Measurements from ENCODE around the gene RNF187. TPM values are rescaled to one million over a fixed set of nuclear protein-coding genes. Genes with fewer than 3 reads are reported as not detected.

Gene RNF187
- total and polyA plus RNA-seq, 4 experiments from 2014 or later, result 15.3 to 73.4 (median 56.9) TPM

- Mint-ChIP-seq H3K27me3 (no peaks in the 10 kb centered on the region), H3K9me3 (no peaks in the 10 kb centered on the region), H3K4me3 (no peak overlapping the region), H3K36me3 (peaks cover 44 to 56% of the 10 kb centered on the region in 2 donors), H3K4me1 (peaks cover 15 to 39% (median 33%) of the 10 kb centered on the region in 4 donors), H3K27ac (peak overlapping the region in 2 of 7 donors; percentile 56 to 71)
- Histone ChIP-seq H3K36me3 (ENCODE audit: insufficient read depth, low read length) (peaks cover 26% of the 10 kb centered on the region), H3K4me3 (ENCODE audit: low read length in 2 of 2) (no peak overlapping the region), H3K9me3 (ENCODE audit: control insufficient read depth in 1 of 2, low read length in 2 of 2) (no peaks in the 10 kb centered on the region), H3K4me1 (ENCODE audit: insufficient read depth, low read length) (peaks cover 13% of the 10 kb centered on the region), H3K27ac (ENCODE audit: low read depth, low read length) (no peak overlapping the region), H3K27me3 (ENCODE audit: insufficient read depth, low read length) (no peaks in the 10 kb centered on the region)
- DNase-seq, result no peak
- ChIA-PET CTCF (ENCODE audit: partially characterized antibody) (no interaction called here), POLR2A (ENCODE audit: partially characterized antibody) (interaction anchor here (1.1 kb wide), 1 partner anchor 10 kb away, joined by 3 read pairs; the partner anchor contains the start of gene RNF187)
- intact Hi-C loops (cut with micrococcal nuclease), result no loop called here
These were observed 9.3 kb downstream of the RNF187 start for GRCh38 chr1:228496494-228496893.

GRCh38 chr1:228497206-228497605 is 10.0 kb downstream of the RNF187 start:
- peaks cover 15% of the 10 kb centered on the region for H3K4me1 ChIP-seq (ENCODE audit: insufficient read depth, low read length)
- ChIA-PET CTCF (ENCODE audit: partially characterized antibody) (interaction anchor here (1.1 kb wide), 1 partner anchor 11 kb away, joined by 3 read pairs; no protein-coding TSS in a partner anchor), POLR2A (ENCODE audit: partially characterized antibody) (interaction anchor here (1.1 kb wide), 1 partner anchor 11 kb away, joined by 3 read pairs; the partner anchor contains the start of gene RNF187)
- H3K4me3 ChIP-seq (ENCODE audit: low read length in 2 of 2), result no peak overlapping the region
- H3K27ac ChIP-seq (ENCODE audit: low read depth, low read length), result no peak overlapping the region
- DNase-seq, result no peak
- H3K9me3 ChIP-seq (ENCODE audit: control insufficient read depth in 1 of 2, low read length in 2 of 2), result no peaks in the 10 kb centered on the region
- H3K36me3 Mint-ChIP-seq, result peaks cover 38 to 50% of the 10 kb centered on the region in 2 donors
- no peaks in the 10 kb centered on the region for H3K27me3 Mint-ChIP-seq
- peak overlapping the region in 1 of 7 donors; percentile 63 for H3K27ac Mint-ChIP-seq
- no peaks in the 10 kb centered on the region for H3K27me3 ChIP-seq (ENCODE audit: insufficient read depth, low read length)
- H3K36me3 ChIP-seq (ENCODE audit: insufficient read depth, low read length), result peaks cover 26% of the 10 kb centered on the region
- H3K4me3 Mint-ChIP-seq, result no peak overlapping the region
- intact Hi-C loops (cut with micrococcal nuclease), result no loop called here
- H3K4me1 Mint-ChIP-seq, result peaks cover 13 to 35% (median 29%) of the 10 kb centered on the region in 4 donors
- no peaks in the 10 kb centered on the region for H3K9me3 Mint-ChIP-seq

GRCh38 chr1:228497817-228498216 is 10.6 kb downstream of the RNF187 start:
- no peak for DNase-seq
- CTCF ChIA-PET (ENCODE audit: partially characterized antibody), result interaction anchor here (1.1 kb wide), 1 partner anchor 11 kb away, joined by 3 read pairs; no protein-coding TSS in a partner anchor
- POLR2A ChIA-PET (ENCODE audit: partially characterized antibody), result interaction anchor here (1.1 kb wide), 1 partner anchor 11 kb away, joined by 3 read pairs; the partner anchor contains the start of gene RNF187
- Mint-ChIP-seq H3K9me3 (no peaks in the 10 kb centered on the region), H3K27me3 (no peaks in the 10 kb centered on the region), H3K27ac (no peak overlapping the region), H3K4me1 (peaks cover 13 to 35% (median 29%) of the 10 kb centered on the region in 4 donors), H3K4me3 (no peak overlapping the region), H3K36me3 (peaks cover 37 to 48% of the 10 kb centered on the region in 2 donors)
- peaks cover 24% of the 10 kb centered on the region for H3K36me3 ChIP-seq (ENCODE audit: insufficient read depth, low read length)
- H3K4me3 ChIP-seq (ENCODE audit: low read length in 2 of 2), result no peak overlapping the region
- peaks cover 15% of the 10 kb centered on the region for H3K4me1 ChIP-seq (ENCODE audit: insufficient read depth, low read length)
- H3K27me3 ChIP-seq (ENCODE audit: insufficient read depth, low read length), result no peaks in the 10 kb centered on the region
- H3K9me3 ChIP-seq (ENCODE audit: control insufficient read depth in 1 of 2, low read length in 2 of 2), result no peaks in the 10 kb centered on the region
- intact Hi-C loops (cut with micrococcal nuclease), result no loop called here
- H3K27ac ChIP-seq (ENCODE audit: low read depth, low read length), result no peak overlapping the region

- no peak for DNase-seq
- intact Hi-C loops (cut with micrococcal nuclease), result no loop called here
- H3K36me3 ChIP-seq (ENCODE audit: insufficient read depth, low read length), result peaks cover under 1% of the 10 kb centered on the region
- H3K9me3 Mint-ChIP-seq, result no peaks in the 10 kb centered on the region
- peak overlapping the region in 3 of 7 donors; percentile 1 to 42 (median 36) for H3K27ac Mint-ChIP-seq
- H3K4me1 Mint-ChIP-seq, result peaks cover 13 to 29% (median 23%) of the 10 kb centered on the region in 4 donors
- peak overlapping the region in 7 of 8 donors; percentile 17 to 89 (median 69) for H3K4me3 Mint-ChIP-seq
- H3K4me3 ChIP-seq (ENCODE audit: low read length in 2 of 2), result no peak overlapping the region
- H3K36me3 Mint-ChIP-seq, result peaks cover 19 to 29% of the 10 kb centered on the region in 2 donors
- no peaks in the 10 kb centered on the region for H3K27me3 ChIP-seq (ENCODE audit: insufficient read depth, low read length)
- H3K9me3 ChIP-seq (ENCODE audit: control insufficient read depth in 1 of 2, low read length in 2 of 2), result no peaks in the 10 kb centered on the region
- no peaks in the 10 kb centered on the region for H3K27me3 Mint-ChIP-seq
- peaks cover 15% of the 10 kb centered on the region for H3K4me1 ChIP-seq (ENCODE audit: insufficient read depth, low read length)
- ChIA-PET POLR2A (ENCODE audit: partially characterized antibody) (interaction anchor here (1.1 to 2.3 kb wide), 5 partner anchors 12 to 334 kb away, joined by 3 to 15 read pairs (median 6); partner anchors contain the start of gene RNF187), CTCF (ENCODE audit: partially characterized antibody) (interaction anchor here (0.7 to 2.5 kb wide), 13 partner anchors 9 to 369 kb away, joined by 3 to 14 read pairs (median 4); a partner anchor contains a TSS)
- H3K27ac ChIP-seq (ENCODE audit: low read depth, low read length), result no peak overlapping the region
These were observed 13.1 kb downstream of the RNF187 start for GRCh38 chr1:228500143-228500734.

- POLR2A ChIA-PET (ENCODE audit: partially characterized antibody), result interaction anchor here (0.6 to 2.3 kb wide), 6 partner anchors 11 to 1706 kb away, joined by 3 to 15 read pairs (median 5); partner anchors contain the start of gene RNF187
- H3K27me3 Mint-ChIP-seq, result peaks cover 0 to 2% of the 10 kb centered on the region in 2 donors
- H3K36me3 Mint-ChIP-seq, result peaks cover 10 to 19% of the 10 kb centered on the region in 2 donors
- Histone ChIP-seq H3K4me1 (ENCODE audit: insufficient read depth, low read length) (peaks cover 15% of the 10 kb centered on the region), H3K4me3 (ENCODE audit: low read length in 2 of 2) (peak overlapping the region in 1 of 2 donors; percentile 44), H3K9me3 (ENCODE audit: control insufficient read depth in 1 of 2, low read length in 2 of 2) (no peaks in the 10 kb centered on the region), H3K27me3 (ENCODE audit: insufficient read depth, low read length) (no peaks in the 10 kb centered on the region), H3K27ac (ENCODE audit: low read depth, low read length) (no peak overlapping the region), H3K36me3 (ENCODE audit: insufficient read depth, low read length) (no peaks in the 10 kb centered on the region)
- CTCF ChIA-PET (ENCODE audit: partially characterized antibody), result interaction anchor here (0.6 to 2.5 kb wide), 17 partner anchors 11 to 753 kb away, joined by 3 to 14 read pairs (median 4); partner anchors contain the start of gene RNF187
- intact Hi-C loops (cut with micrococcal nuclease), result no loop called here
- H3K9me3 Mint-ChIP-seq, result no peaks in the 10 kb centered on the region
- H3K4me3 Mint-ChIP-seq, result peak overlapping the region; percentile 62 to 89 (median 80)
- H3K4me1 Mint-ChIP-seq, result peaks cover 13 to 29% (median 20%) of the 10 kb centered on the region in 4 donors
- peak; percentile 83 to 87 (median 83) for DNase-seq
- peak overlapping the region in 5 of 7 donors; percentile 6 to 83 (median 72) for H3K27ac Mint-ChIP-seq
These were observed 14.0 kb downstream of the RNF187 start for GRCh38 chr1:228500901-228501871.

- peaks cover 0 to 2% of the 10 kb centered on the region in 2 donors for H3K27me3 Mint-ChIP-seq
- peaks cover 15% of the 10 kb centered on the region for H3K4me1 ChIP-seq (ENCODE audit: insufficient read depth, low read length)
- H3K9me3 ChIP-seq (ENCODE audit: control insufficient read depth in 1 of 2, low read length in 2 of 2), result no peaks in the 10 kb centered on the region
- H3K27me3 ChIP-seq (ENCODE audit: insufficient read depth, low read length), result no peaks in the 10 kb centered on the region
- peaks cover 13 to 26% (median 17%) of the 10 kb centered on the region in 4 donors for H3K4me1 Mint-ChIP-seq
- H3K4me3 Mint-ChIP-seq, result no peak overlapping the region
- POLR2A ChIA-PET (ENCODE audit: partially characterized antibody), result no interaction called here
- no peaks in the 10 kb centered on the region for H3K36me3 ChIP-seq (ENCODE audit: insufficient read depth, low read length)
- no peak overlapping the region for H3K27ac Mint-ChIP-seq
- CTCF ChIA-PET (ENCODE audit: partially characterized antibody), result interaction anchor here (1.5 kb wide), 1 partner anchor 10 kb away, joined by 3 read pairs; no protein-coding TSS in a partner anchor
- H3K9me3 Mint-ChIP-seq, result no peaks in the 10 kb centered on the region
- H3K4me3 ChIP-seq (ENCODE audit: low read length in 2 of 2), result no peak overlapping the region
- intact Hi-C loops (cut with micrococcal nuclease), result no loop called here
- H3K36me3 Mint-ChIP-seq, result peaks cover 0 to 8% of the 10 kb centered on the region in 2 donors
- DNase-seq, result no peak
- no peak overlapping the region for H3K27ac ChIP-seq (ENCODE audit: low read depth, low read length)
These were observed 15.3 kb downstream of the RNF187 start for GRCh38 chr1:228502522-228502921.

Data from CD4-positive, alpha-beta memory T cell (primary cell).